HCT116 (cell line): ENCODE measurements around the gene SEPHS2. TPM values are rescaled to one million over a fixed set of nuclear protein-coding genes. Genes with fewer than 3 reads are reported as not detected.

ENCODE experiments used
- ATAC-seq: fragments of 200-7000 bp; cut with Tn5 transposase; 2 replicates; pipeline ENCODE4 v1.9.1; 2020; ENCODE audit warnings: mild to moderate bottlenecking, moderate library complexity
- BruUV-seq: library from RNA; stranded (reverse); fragments of 400-500 nt; replicated peaks from 2 replicates; lab custom pipeline; 2021; lab: Mats Ljungman, UMichigan
- CTCF ChIA-PET: fragments of 300-600 bp; sonication (Branson Sonifier 250); formaldehyde crosslinking; loops from one replicate; lab custom pipeline; 2021; ENCODE audit warnings: antibody characterized with exemption; lab: Charles Lee
- POLR2A ChIA-PET: fragments of 300-600, 350-600 bp; sonication (Branson Sonifier 250); formaldehyde crosslinking; loops from one replicate; lab custom pipeline; 2021; ENCODE audit warnings: antibody characterized with exemption; lab: Charles Lee
- RAD21 ChIA-PET, 2 experiments: fragments of 300-600 bp; sonication (Branson Sonifier 250); formaldehyde crosslinking; loops; one replicate each; lab custom pipeline; 2023; ENCODE audit warnings: low total read pairs in 2 of 2; ENCODE audit not compliant: uncharacterized antibody in 2 of 2, unreplicated experiment in 2 of 2, low non-redundant PET in 1 of 2; lab: Charles Lee
- DNase-seq: peaks from one replicate; pipeline ENCODE4 v3.0.0-alpha.2; 2010; ENCODE audit warnings: low read depth, low spot score
- H2AFZ ChIP-seq: fragments of 200-600 bp; shearing (Covaris generic), sonication (generic); 2 replicates; pipeline ENCODE4 v1.6.1; 2017; ENCODE audit warnings: low read depth, mixed run types, mixed read lengths, antibody characterized with exemption, low read length; ENCODE audit not compliant: poor library complexity, severe bottlenecking
- H3K27ac ChIP-seq: 2 replicates; pipeline ENCODE4 v1.5.1; 2012; ENCODE audit warnings: low read depth, low read length
- H3K27me3 ChIP-seq: fragments of 200-600 bp; sonication (generic); 2 replicates; pipeline ENCODE4 v1.6.1; 2016; ENCODE audit warnings: mixed run types, low read length, mixed read lengths; ENCODE audit not compliant: insufficient read depth
- H3K36me3 ChIP-seq, 2 experiments: fragments of 200-500 bp in 1 of 2; fragments of 200-600 bp in 1 of 2; sonication (Bioruptor generic) in 1 of 2; sonication (generic) in 1 of 2; 2 replicates each; pipeline versions ENCODE4 v1.5.1 to v1.6.1; 2014 to 2016; ENCODE audit warnings: low read length in 2 of 2, inconsistent platforms in 1 of 2, mixed read lengths in 1 of 2, mixed run types in 1 of 2; ENCODE audit not compliant: insufficient read depth in 2 of 2, control insufficient read depth in 1 of 2
- H3K4me1 ChIP-seq, 2 experiments: fragments of 200-600 bp in 1 of 2; sonication (generic) in 1 of 2; 2 replicates each; pipeline versions ENCODE4 v1.5.1 to v1.6.1; 2012 to 2017; ENCODE audit warnings: low read length in 2 of 2, inconsistent platforms in 1 of 2, mild to moderate bottlenecking in 1 of 2, mixed read lengths in 1 of 2, mixed run types in 1 of 2, moderate library complexity in 1 of 2; ENCODE audit not compliant: insufficient read depth in 2 of 2, control insufficient read depth in 1 of 2
- H3K4me2 ChIP-seq: fragments of 200-600 bp; sonication (generic); 2 replicates; pipeline ENCODE4 v1.6.1; 2017; ENCODE audit warnings: mixed run types, low read length, mixed read lengths
- H3K4me3 ChIP-seq, 2 experiments: fragments of 200-600 bp in 1 of 2; sonication (generic) in 1 of 2; replicated peaks in 1 of 2; 2 replicates each; pipeline ENCODE4 v1.5.1; 2011 to 2016; ENCODE audit warnings: low read length in 2 of 2, control low read depth in 1 of 2, low read depth in 1 of 2, mild to moderate bottlenecking in 1 of 2, mixed read lengths in 1 of 2, mixed run types in 1 of 2
- H3K79me2 ChIP-seq: fragments of 200-600 bp; sonication (generic); 2 replicates; pipeline ENCODE4 v1.6.1; 2017; ENCODE audit warnings: mild to moderate bottlenecking, mixed run types, low read length, moderate library complexity, mixed read lengths; ENCODE audit not compliant: insufficient read depth
- H3K9ac ChIP-seq: fragments of 200-600 bp; sonication (generic); 2 replicates; pipeline ENCODE4 v1.6.1; 2016; ENCODE audit warnings: low read length, mixed read lengths
- H3K9me2 ChIP-seq: fragments of 200-600 bp; sonication (generic), shearing (Covaris generic); 2 replicates; pipeline ENCODE4 v1.6.1; 2017; ENCODE audit warnings: mixed run types, mild to moderate bottlenecking, moderate library complexity; ENCODE audit not compliant: insufficient read depth
- H3K9me3 ChIP-seq, 2 experiments: fragments of 200-500 bp in 1 of 2; fragments of 200-600 bp in 1 of 2; sonication (Bioruptor generic) in 1 of 2; sonication (generic) in 1 of 2; 2 replicates each; pipeline ENCODE4 v1.6.1; 2014 to 2017; ENCODE audit warnings: low read length in 2 of 2, mixed read lengths in 2 of 2, inconsistent platforms in 1 of 2, low read depth in 1 of 2, mild to moderate bottlenecking in 1 of 2, mixed run types in 1 of 2, moderate library complexity in 1 of 2; ENCODE audit not compliant: control insufficient read depth in 1 of 2, insufficient read depth in 1 of 2
- H4K20me1 ChIP-seq: fragments of 200-600 bp; sonication (generic), shearing (Covaris generic); 2 replicates; pipeline ENCODE4 v1.6.1; 2017; ENCODE audit warnings: mixed run types, mild to moderate bottlenecking, moderate library complexity; ENCODE audit not compliant: insufficient read depth
- CBX3 ChIP-seq: IDR thresholded peaks from 2 replicates; pipeline ENCODE4 v1.6.1; 2012; ENCODE audit warnings: low read depth
- EGR1 ChIP-seq: IDR thresholded peaks from 2 replicates; pipeline ENCODE4 v1.6.1; 2012; ENCODE audit warnings: low read depth
- ELF1 ChIP-seq: IDR thresholded peaks from 2 replicates; pipeline ENCODE4 v1.6.1; 2012; ENCODE audit warnings: low read depth, borderline replicate concordance
- EZH2 ChIP-seq: fragments of 200-600 bp; sonication (generic); IDR thresholded peaks from 2 replicates; pipeline ENCODE4 v1.6.1; 2017; ENCODE audit warnings: antibody characterized with exemption, mixed run types
- EZH2phosphoT487 ChIP-seq: fragments of 200-600 bp; IDR thresholded peaks from 2 replicates; pipeline ENCODE4 v1.6.1; 2018; ENCODE audit warnings: antibody characterized with exemption, borderline replicate concordance
- FOSL1 ChIP-seq: IDR thresholded peaks from 2 replicates; pipeline ENCODE4 v1.6.1; 2012; ENCODE audit warnings: low read depth
- JUND ChIP-seq: IDR thresholded peaks from 2 replicates; pipeline ENCODE4 v1.6.1; 2012
- POLR2A ChIP-seq: IDR thresholded peaks from 2 replicates; pipeline ENCODE4 v1.7.0; 2011; ENCODE audit warnings: borderline replicate concordance; ENCODE audit not compliant: insufficient read depth, insufficient read length; ENCODE audit errors: extremely low read depth
- POLR2AphosphoS5 ChIP-seq: IDR thresholded peaks from 2 replicates; pipeline ENCODE4 v1.6.1; 2011; ENCODE audit warnings: mild to moderate bottlenecking, low read depth, low read length, moderate library complexity
- SIN3A ChIP-seq: IDR thresholded peaks from 2 replicates; pipeline ENCODE4 v1.6.1; 2012; ENCODE audit warnings: low read depth
- SRF ChIP-seq: IDR thresholded peaks from 2 replicates; pipeline ENCODE4 v1.6.1; 2012; ENCODE audit warnings: low read depth
- TCF7L2 ChIP-seq: IDR thresholded peaks from 2 replicates; pipeline ENCODE4 v1.7.0; 2011; ENCODE audit warnings: borderline replicate concordance, inconsistent platforms; ENCODE audit not compliant: insufficient read depth, insufficient read length; ENCODE audit errors: extremely low read depth
- YY1 ChIP-seq: IDR thresholded peaks from 2 replicates; pipeline ENCODE4 v1.6.1; 2011; ENCODE audit warnings: low read length, low read depth, moderate library complexity, mild to moderate bottlenecking; ENCODE audit not compliant: insufficient replicate concordance; ENCODE audit errors: extremely low read depth
- ZFX ChIP-seq: fragments of 450-650 bp; IDR thresholded peaks from 2 replicates; pipeline ENCODE4 v1.6.1; 2017
- ZNF274 ChIP-seq: fragments of 200-500 bp; sonication (Bioruptor generic); IDR thresholded peaks from 2 replicates; pipeline ENCODE4 v1.6.1; 2014; ENCODE audit warnings: mild to moderate bottlenecking, low read depth, low read length, inconsistent platforms
- intact Hi-C: fragments of 100-400 bp; cut with micrococcal nuclease; formaldehyde crosslinking; loops from 2 replicates; pipeline ENCODE4 v1.10.0; 2022
- total RNA-seq: library from RNA; stranded (reverse); gene quantifications from one replicate; pipeline ENCODE4 v1.2.1, GENCODE V29; 2021; ENCODE audit not compliant: unreplicated experiment
- TF ChIP-seq, protein P1 (sequence below): IDR thresholded peaks from 2 replicates; pipeline ENCODE4 v1.6.1; 2012; ENCODE audit warnings: low read depth
- TF ChIP-seq, protein P2 (sequence below): IDR thresholded peaks from 2 replicates; pipeline ENCODE4 v1.6.1; 2011; ENCODE audit warnings: mild to moderate bottlenecking, low read length, moderate library complexity; ENCODE audit not compliant: insufficient replicate concordance; ENCODE audit errors: extremely low read depth
- TF ChIP-seq, protein P3 (sequence below), 3 experiments: fragments of 200-600 bp in 1 of 3; sonication (generic) in 1 of 3; IDR thresholded peaks in 2 of 3; conservative IDR thresholded peaks in 1 of 3; 2 replicates each; pipeline ENCODE4 v1.5.1; 2012 to 2017; ENCODE audit warnings: low read depth in 2 of 3, low read length in 2 of 3, antibody characterized with exemption in 1 of 3, borderline replicate concordance in 1 of 3, control low read depth in 1 of 3, mild to moderate bottlenecking in 1 of 3, mixed read lengths in 1 of 3, mixed run types in 1 of 3, moderate library complexity in 1 of 3; ENCODE audit not compliant: insufficient read depth in 1 of 3
- TF ChIP-seq, protein P4 (sequence below): IDR thresholded peaks from 2 replicates; pipeline ENCODE4 v1.6.1; 2012

Gene SEPHS2
- total RNA-seq, 1 experiment from 2014 or later: 51.3 TPM

DNA sequence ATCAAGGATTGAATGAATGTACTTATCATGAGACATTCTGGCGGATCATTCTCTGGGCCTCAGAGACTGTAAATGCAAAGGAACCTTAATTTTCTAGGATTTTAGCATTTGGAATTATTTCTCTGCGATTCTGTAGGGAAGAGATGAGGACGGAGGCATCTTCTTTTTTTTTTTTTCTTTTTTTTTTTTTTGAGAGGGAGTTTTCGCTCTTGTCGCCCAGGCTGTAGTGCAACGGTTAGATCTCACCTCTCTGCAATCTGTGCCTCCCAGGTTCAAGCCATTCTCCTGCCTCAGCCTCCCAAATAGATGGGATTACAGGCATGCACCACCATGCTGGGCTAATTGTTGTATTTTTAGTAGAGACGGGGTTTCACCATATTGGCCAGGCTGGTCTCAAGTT, 29.0 kb upstream of the SEPHS2 start:
- TF ChIP-seq TCF7L2 (no peak), EZH2phosphoT487 (no peak), CBX3 (no peak), FOSL1 (no peak), YY1 (no peak), ZNF274 (no peak), EZH2 (no peak), EGR1 (no peak), POLR2AphosphoS5 (no peak), ZFX (no peak), POLR2A (no peak), SIN3A (no peak), SRF (no peak), JUND (no peak), ELF1 (no peak)
- TF ChIP-seq, protein P1, sequence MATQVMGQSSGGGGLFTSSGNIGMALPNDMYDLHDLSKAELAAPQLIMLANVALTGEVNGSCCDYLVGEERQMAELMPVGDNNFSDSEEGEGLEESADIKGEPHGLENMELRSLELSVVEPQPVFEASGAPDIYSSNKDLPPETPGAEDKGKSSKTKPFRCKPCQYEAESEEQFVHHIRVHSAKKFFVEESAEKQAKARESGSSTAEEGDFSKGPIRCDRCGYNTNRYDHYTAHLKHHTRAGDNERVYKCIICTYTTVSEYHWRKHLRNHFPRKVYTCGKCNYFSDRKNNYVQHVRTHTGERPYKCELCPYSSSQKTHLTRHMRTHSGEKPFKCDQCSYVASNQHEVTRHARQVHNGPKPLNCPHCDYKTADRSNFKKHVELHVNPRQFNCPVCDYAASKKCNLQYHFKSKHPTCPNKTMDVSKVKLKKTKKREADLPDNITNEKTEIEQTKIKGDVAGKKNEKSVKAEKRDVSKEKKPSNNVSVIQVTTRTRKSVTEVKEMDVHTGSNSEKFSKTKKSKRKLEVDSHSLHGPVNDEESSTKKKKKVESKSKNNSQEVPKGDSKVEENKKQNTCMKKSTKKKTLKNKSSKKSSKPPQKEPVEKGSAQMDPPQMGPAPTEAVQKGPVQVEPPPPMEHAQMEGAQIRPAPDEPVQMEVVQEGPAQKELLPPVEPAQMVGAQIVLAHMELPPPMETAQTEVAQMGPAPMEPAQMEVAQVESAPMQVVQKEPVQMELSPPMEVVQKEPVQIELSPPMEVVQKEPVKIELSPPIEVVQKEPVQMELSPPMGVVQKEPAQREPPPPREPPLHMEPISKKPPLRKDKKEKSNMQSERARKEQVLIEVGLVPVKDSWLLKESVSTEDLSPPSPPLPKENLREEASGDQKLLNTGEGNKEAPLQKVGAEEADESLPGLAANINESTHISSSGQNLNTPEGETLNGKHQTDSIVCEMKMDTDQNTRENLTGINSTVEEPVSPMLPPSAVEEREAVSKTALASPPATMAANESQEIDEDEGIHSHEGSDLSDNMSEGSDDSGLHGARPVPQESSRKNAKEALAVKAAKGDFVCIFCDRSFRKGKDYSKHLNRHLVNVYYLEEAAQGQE: no peak
- TF ChIP-seq, protein P2, sequence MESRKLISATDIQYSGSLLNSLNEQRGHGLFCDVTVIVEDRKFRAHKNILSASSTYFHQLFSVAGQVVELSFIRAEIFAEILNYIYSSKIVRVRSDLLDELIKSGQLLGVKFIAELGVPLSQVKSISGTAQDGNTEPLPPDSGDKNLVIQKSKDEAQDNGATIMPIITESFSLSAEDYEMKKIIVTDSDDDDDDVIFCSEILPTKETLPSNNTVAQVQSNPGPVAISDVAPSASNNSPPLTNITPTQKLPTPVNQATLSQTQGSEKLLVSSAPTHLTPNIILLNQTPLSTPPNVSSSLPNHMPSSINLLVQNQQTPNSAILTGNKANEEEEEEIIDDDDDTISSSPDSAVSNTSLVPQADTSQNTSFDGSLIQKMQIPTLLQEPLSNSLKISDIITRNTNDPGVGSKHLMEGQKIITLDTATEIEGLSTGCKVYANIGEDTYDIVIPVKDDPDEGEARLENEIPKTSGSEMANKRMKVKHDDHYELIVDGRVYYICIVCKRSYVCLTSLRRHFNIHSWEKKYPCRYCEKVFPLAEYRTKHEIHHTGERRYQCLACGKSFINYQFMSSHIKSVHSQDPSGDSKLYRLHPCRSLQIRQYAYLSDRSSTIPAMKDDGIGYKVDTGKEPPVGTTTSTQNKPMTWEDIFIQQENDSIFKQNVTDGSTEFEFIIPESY: no peak
- TF ChIP-seq, protein P3, sequence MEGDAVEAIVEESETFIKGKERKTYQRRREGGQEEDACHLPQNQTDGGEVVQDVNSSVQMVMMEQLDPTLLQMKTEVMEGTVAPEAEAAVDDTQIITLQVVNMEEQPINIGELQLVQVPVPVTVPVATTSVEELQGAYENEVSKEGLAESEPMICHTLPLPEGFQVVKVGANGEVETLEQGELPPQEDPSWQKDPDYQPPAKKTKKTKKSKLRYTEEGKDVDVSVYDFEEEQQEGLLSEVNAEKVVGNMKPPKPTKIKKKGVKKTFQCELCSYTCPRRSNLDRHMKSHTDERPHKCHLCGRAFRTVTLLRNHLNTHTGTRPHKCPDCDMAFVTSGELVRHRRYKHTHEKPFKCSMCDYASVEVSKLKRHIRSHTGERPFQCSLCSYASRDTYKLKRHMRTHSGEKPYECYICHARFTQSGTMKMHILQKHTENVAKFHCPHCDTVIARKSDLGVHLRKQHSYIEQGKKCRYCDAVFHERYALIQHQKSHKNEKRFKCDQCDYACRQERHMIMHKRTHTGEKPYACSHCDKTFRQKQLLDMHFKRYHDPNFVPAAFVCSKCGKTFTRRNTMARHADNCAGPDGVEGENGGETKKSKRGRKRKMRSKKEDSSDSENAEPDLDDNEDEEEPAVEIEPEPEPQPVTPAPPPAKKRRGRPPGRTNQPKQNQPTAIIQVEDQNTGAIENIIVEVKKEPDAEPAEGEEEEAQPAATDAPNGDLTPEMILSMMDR (IDR thresholded peaks at IDR 0.05 in 2 of 3, conservative IDR thresholded peaks at IDR 0.05 in 1 of 3; ENCODE audit: borderline replicate concordance in 1 of 3, insufficient read depth in 1 of 3, low read depth in 2 of 3, low read length in 2 of 3): no peak
- TF ChIP-seq, protein P4, sequence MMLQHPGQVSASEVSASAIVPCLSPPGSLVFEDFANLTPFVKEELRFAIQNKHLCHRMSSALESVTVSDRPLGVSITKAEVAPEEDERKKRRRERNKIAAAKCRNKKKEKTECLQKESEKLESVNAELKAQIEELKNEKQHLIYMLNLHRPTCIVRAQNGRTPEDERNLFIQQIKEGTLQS: no peak
- no TSS peak for BruUV-seq
- Histone ChIP-seq H3K36me3 (no peaks in the 10 kb centered on the region), H3K27ac (no peak overlapping the region), H4K20me1 (no peaks in the 10 kb centered on the region), H3K27me3 (0 out of 2 replicates have a peak, but pooled peaks cover 5% of the 10 kb centered on the region), H3K9me3 (no peaks in the 10 kb centered on the region), H3K4me2 (no peak overlapping the region), H3K4me1 (no peaks in the 10 kb centered on the region), H2AFZ (no peak overlapping the region), H3K4me3 (no peak overlapping the region), H3K9me2 (no peaks in the 10 kb centered on the region), H3K9ac (no peak overlapping the region), H3K79me2 (no peaks in the 10 kb centered on the region)
- ChIA-PET POLR2A (no interaction called here), CTCF (no interaction called here), RAD21 (no interaction called here)
- intact Hi-C loops: no loop called here
- DNase-seq (no peak), ATAC-seq (no peak)
